ENCODE measurements around the gene LRRC4.

LRRC4 gene

DNA sequence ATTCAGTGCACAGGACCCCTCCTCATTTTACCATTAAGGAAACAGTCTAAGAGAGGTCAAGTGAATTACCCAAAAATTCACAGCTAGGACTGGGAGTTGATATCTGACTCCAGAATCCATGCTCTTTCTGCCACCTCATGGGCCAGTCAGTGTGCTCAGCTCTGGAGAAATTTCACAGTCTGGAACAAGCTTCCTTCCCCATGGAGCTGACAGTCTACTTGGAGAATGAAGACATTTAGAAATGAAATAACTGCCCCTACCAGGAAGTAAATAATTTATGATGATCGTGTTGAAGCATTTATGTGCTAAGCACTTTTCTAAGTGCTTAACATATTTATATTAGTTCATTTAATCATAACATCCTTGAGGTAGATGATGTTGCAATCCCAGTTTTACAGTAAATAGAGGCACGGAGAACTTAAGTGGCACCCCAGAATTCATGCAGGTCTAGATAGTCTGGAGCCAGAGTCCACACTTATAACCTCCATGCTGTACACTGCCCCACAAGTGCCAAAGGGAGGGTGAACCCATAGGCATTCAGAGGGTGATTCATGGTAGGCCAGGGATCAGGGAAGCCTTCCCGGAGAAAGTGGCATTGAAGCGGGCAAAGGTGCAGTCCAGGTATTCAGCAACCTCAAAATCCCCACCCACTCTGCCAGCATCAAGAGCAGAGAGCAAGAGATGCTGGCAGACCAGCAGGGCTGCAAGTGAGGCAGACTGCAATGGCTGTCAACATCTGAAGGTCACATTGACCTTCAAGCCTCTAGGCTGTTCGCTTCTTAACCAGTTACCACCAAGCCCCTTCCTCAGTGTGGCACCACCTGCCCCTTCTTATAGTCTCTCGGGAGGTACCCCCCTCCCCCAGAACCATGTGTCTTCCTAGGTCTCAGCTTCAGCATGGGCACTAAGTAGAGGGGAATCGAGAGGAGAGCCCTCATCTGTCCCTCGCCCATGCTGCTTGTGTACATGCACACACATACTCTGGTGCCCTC lies 38.4 kb upstream of the LRRC4 start:
- H3K4me3 ChIP-seq (ENCODE audit: low read depth, low read length): no peak overlapping the region
- ChIA-PET POLR2A (no interaction called here), CTCF (interaction anchor here (1.0 to 2.3 kb wide), 10 partner anchors 8 to 379 kb away, joined by 3 to 11 read pairs (median 4); no protein-coding TSS in a partner anchor)
- no peak for DNase-seq (ENCODE audit: low read depth, low spot score)
- TF ChIP-seq, protein P1, sequence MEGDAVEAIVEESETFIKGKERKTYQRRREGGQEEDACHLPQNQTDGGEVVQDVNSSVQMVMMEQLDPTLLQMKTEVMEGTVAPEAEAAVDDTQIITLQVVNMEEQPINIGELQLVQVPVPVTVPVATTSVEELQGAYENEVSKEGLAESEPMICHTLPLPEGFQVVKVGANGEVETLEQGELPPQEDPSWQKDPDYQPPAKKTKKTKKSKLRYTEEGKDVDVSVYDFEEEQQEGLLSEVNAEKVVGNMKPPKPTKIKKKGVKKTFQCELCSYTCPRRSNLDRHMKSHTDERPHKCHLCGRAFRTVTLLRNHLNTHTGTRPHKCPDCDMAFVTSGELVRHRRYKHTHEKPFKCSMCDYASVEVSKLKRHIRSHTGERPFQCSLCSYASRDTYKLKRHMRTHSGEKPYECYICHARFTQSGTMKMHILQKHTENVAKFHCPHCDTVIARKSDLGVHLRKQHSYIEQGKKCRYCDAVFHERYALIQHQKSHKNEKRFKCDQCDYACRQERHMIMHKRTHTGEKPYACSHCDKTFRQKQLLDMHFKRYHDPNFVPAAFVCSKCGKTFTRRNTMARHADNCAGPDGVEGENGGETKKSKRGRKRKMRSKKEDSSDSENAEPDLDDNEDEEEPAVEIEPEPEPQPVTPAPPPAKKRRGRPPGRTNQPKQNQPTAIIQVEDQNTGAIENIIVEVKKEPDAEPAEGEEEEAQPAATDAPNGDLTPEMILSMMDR (IDR thresholded peaks at IDR 0.05; ENCODE audit: insufficient read depth, low read length, missing control alignments): no peak

DNA sequence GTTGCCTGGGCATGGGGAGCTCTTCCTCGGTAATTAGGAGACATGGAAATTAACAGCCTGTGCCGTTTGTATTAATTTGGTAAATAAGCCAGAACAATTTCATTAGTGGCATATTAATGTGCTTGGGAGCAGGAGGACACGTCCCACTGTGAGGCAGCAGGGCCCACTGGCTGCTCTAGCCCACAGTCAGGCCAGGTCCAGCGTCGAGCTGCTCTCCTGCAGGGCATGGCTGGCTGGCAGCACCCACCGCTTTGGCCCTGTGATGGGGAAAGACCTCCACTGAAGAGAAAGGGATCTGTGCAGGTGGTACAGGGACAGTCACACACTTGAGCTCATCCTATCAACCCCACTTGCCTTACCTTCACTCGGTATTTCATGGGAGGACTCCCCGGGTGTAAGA lies 37.5 kb upstream of the LRRC4 start:
- POLR2A ChIA-PET: interaction anchor here (1.0 kb wide), 1 partner anchor 9 kb away, joined by 3 read pairs; no protein-coding TSS in a partner anchor

DNA sequence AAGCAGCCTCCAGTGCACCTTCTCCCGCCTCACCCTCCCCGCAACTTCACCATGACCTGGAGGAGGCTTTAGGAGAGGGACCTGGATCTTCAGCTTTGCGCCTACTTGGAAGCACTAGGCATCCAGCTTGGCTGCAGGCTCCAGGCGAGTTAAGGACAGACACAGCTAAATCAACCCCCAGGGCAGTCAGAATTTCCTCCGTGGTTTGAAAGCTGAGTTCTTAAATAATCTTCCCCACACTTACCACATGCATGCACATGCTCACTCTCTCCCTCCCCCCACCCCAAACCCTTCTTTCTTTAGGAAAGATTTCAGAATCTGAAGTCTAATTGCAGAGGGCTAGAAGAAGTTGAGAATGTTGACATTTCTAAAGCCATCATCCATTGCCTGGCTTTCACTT lies 36.7 kb upstream of the LRRC4 start:
- ChIA-PET CTCF (interaction anchor here (0.9 to 2.3 kb wide), 8 partner anchors 8 to 377 kb away, joined by 3 to 11 read pairs (median 4); no protein-coding TSS in a partner anchor), POLR2A (interaction anchor here (0.6 to 1.0 kb wide), 2 partner anchors 10 to 748 kb away, joined by 3 to 4 read pairs; no protein-coding TSS in a partner anchor)
- peak; percentile 19 for DNase-seq (ENCODE audit: low read depth, low spot score)
- TF ChIP-seq, protein P1 (IDR thresholded peaks at IDR 0.05; ENCODE audit: insufficient read depth, low read length, missing control alignments): no peak
- no peak overlapping the region for H3K4me3 ChIP-seq (ENCODE audit: low read depth, low read length)

More for the DNA sequence above, 37.5 kb upstream of the LRRC4 start:
- CTCF ChIA-PET: interaction anchor here (0.7 to 2.3 kb wide), 11 partner anchors 9 to 378 kb away, joined by 3 to 11 read pairs (median 3); no protein-coding TSS in a partner anchor
- H3K4me3 ChIP-seq (ENCODE audit: low read depth, low read length): no peak overlapping the region
- DNase-seq (ENCODE audit: low read depth, low spot score): no peak
- TF ChIP-seq, protein P1 (IDR thresholded peaks at IDR 0.05; ENCODE audit: insufficient read depth, low read length, missing control alignments): no peak

DNA sequence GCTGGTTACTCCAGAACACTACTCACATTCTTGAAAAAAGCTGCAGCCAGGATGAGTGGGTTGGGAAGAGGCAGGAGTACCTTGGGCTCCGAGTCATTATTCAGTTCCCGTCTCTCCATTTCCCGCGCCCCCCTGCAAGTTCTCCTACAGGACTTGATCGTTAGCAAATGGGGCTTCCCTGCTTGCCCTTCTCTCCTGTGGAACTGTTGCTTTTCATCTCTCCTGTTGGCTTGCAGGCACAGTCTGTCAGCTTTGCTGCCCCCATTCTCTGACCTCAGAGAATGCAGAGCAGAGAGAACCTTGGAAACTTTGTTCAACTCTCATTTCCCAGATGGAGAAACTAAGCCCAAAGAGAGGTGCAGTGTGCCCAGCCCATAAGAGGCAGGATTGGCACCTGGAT lies 35.6 kb upstream of the LRRC4 start:
- TF ChIP-seq, protein P1 (IDR thresholded peaks at IDR 0.05; ENCODE audit: insufficient read depth, low read length, missing control alignments): peak; percentile 9
- CTCF ChIA-PET: interaction anchor here (1.2 to 1.7 kb wide), 3 partner anchors 9 to 358 kb away, joined by 3 to 8 read pairs (median 3); no protein-coding TSS in a partner anchor
- H3K4me3 ChIP-seq (ENCODE audit: low read depth, low read length): no peak overlapping the region
- no peak for DNase-seq (ENCODE audit: low read depth, low spot score)
- POLR2A ChIA-PET: no interaction called here

DNA sequence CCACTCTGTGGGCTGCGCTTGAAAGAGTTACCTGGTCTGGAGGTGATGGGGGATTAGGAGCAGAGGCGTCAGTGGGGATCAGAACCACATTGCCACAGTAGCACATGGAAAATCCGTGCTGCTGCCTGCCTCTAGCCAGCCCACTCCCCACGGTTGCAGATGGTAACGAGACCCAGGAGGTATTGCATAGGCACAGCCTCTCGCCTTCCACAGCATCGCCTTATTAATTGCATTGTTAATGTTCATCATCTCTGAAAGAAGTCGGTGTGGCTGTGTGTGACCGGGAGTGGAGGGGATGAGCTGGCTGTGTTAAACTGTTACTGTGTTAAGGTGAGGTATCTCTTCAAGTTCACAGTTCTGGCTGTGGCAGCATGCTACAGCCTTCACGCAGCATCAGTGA lies 35.2 kb upstream of the LRRC4 start:
- CTCF ChIA-PET: interaction anchor here (1.2 to 1.7 kb wide), 4 partner anchors 9 to 358 kb away, joined by 3 to 8 read pairs (median 4); no protein-coding TSS in a partner anchor
- no peak overlapping the region for H3K4me3 ChIP-seq (ENCODE audit: low read depth, low read length)
- DNase-seq (ENCODE audit: low read depth, low spot score): no peak
- POLR2A ChIA-PET: no interaction called here
- TF ChIP-seq, protein P1 (IDR thresholded peaks at IDR 0.05; ENCODE audit: insufficient read depth, low read length, missing control alignments): no peak

DNA sequence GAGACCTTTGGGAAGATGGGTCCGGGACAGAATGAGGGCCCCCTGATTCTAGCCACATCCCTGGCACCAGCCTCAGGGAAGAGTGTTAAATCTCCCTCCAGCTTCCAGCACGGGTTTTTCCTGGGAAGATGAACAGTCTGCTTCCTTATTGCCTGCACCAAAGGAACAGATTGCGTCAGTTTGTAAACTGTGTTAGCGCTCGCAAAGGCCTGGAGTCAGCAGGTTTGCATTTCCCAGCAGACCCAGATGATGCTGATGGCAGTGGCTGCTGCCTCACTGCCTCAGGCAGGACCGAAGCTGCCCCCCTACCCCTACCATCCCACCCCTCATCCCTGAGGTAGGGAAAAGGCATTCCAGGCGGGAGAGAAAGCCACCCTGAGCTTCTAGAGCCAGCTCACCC lies 34.6 kb upstream of the LRRC4 start:
- TF ChIP-seq, protein P1 (IDR thresholded peaks at IDR 0.05; ENCODE audit: insufficient read depth, low read length, missing control alignments): no peak

More for the DNA sequence above, 34.6 kb upstream of the LRRC4 start:
- no peak overlapping the region for H3K4me3 ChIP-seq (ENCODE audit: low read depth, low read length)
- ChIA-PET CTCF (interaction anchor here (1.3 to 1.7 kb wide), 2 partner anchors 10 to 357 kb away, joined by 5 to 8 read pairs; no protein-coding TSS in a partner anchor), POLR2A (no interaction called here)
- DNase-seq (ENCODE audit: low read depth, low spot score): no peak

Data from AG04449 (cell line).